Measurements from ENCODE around the gene PSMA6. TPM values are rescaled to one million over a fixed set of nuclear protein-coding genes. Genes with fewer than 3 reads are reported as not detected.
A peak's percentile ranks its signal among the peaks of the same experiment; 100 is the strongest.

PSMA6 gene
- total and polyA plus RNA-seq, 2 of the 13 experiments (the other 11 are each of a cell fraction or from before 2014, with no cell fraction given): 525 to 1,109 TPM

DNA sequence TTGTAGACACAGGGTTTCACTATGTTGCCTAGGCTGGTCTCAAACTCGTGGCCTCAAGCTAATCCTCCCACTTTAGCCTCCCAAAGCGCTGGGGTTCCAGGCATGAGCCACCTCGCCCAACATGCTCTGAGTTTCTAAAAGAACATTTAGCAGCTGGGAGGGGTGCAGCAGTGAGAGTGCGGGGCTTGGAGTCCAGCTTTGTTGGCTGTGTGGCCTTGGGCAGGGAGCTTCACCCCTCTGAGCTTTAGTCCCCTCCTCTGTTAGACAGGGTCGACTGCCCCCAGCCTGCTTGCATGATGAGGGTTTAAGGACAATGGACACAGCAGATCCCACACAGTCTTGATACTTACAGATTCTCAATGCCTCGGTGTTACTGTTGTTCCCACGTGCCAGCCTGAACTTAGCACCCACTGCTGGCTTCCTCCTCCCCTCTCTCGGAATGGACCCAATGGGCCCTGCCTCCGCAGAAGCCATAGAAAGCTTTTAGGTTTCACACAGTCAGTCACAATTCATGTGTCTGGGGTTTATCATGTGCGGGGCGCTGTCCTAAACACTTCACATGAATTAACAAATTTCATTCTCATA lies 54.6 kb downstream of the PSMA6 start (continued):
- TF ChIP-seq, protein P1, sequence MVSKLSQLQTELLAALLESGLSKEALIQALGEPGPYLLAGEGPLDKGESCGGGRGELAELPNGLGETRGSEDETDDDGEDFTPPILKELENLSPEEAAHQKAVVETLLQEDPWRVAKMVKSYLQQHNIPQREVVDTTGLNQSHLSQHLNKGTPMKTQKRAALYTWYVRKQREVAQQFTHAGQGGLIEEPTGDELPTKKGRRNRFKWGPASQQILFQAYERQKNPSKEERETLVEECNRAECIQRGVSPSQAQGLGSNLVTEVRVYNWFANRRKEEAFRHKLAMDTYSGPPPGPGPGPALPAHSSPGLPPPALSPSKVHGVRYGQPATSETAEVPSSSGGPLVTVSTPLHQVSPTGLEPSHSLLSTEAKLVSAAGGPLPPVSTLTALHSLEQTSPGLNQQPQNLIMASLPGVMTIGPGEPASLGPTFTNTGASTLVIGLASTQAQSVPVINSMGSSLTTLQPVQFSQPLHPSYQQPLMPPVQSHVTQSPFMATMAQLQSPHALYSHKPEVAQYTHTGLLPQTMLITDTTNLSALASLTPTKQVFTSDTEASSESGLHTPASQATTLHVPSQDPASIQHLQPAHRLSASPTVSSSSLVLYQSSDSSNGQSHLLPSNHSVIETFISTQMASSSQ (IDR thresholded peaks at IDR 0.05; ENCODE audit: low read depth): no peak
- TF ChIP-seq, protein P1 (CRISPR knock-in tag; IDR thresholded peaks at IDR 0.05; ENCODE audit: borderline replicate concordance): no peak
- TF ChIP-seq CCDC6 (CRISPR knock-in tag; IDR thresholded peaks at IDR 0.05): peak; percentile 4; the same call in 1 of the 2 replicates
- TF ChIP-seq ZBTB8A (CRISPR knock-in tag; IDR thresholded peaks at IDR 0.05; ENCODE audit: borderline replicate concordance, low read depth): no peak
- TF ChIP-seq, protein P2, sequence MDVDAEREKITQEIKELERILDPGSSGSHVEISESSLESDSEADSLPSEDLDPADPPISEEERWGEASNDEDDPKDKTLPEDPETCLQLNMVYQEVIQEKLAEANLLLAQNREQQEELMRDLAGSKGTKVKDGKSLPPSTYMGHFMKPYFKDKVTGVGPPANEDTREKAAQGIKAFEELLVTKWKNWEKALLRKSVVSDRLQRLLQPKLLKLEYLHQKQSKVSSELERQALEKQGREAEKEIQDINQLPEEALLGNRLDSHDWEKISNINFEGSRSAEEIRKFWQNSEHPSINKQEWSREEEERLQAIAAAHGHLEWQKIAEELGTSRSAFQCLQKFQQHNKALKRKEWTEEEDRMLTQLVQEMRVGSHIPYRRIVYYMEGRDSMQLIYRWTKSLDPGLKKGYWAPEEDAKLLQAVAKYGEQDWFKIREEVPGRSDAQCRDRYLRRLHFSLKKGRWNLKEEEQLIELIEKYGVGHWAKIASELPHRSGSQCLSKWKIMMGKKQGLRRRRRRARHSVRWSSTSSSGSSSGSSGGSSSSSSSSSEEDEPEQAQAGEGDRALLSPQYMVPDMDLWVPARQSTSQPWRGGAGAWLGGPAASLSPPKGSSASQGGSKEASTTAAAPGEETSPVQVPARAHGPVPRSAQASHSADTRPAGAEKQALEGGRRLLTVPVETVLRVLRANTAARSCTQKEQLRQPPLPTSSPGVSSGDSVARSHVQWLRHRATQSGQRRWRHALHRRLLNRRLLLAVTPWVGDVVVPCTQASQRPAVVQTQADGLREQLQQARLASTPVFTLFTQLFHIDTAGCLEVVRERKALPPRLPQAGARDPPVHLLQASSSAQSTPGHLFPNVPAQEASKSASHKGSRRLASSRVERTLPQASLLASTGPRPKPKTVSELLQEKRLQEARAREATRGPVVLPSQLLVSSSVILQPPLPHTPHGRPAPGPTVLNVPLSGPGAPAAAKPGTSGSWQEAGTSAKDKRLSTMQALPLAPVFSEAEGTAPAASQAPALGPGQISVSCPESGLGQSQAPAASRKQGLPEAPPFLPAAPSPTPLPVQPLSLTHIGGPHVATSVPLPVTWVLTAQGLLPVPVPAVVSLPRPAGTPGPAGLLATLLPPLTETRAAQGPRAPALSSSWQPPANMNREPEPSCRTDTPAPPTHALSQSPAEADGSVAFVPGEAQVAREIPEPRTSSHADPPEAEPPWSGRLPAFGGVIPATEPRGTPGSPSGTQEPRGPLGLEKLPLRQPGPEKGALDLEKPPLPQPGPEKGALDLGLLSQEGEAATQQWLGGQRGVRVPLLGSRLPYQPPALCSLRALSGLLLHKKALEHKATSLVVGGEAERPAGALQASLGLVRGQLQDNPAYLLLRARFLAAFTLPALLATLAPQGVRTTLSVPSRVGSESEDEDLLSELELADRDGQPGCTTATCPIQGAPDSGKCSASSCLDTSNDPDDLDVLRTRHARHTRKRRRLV (CRISPR knock-in tag; IDR thresholded peaks at IDR 0.05): no peak
- TF ChIP-seq, protein P3, sequence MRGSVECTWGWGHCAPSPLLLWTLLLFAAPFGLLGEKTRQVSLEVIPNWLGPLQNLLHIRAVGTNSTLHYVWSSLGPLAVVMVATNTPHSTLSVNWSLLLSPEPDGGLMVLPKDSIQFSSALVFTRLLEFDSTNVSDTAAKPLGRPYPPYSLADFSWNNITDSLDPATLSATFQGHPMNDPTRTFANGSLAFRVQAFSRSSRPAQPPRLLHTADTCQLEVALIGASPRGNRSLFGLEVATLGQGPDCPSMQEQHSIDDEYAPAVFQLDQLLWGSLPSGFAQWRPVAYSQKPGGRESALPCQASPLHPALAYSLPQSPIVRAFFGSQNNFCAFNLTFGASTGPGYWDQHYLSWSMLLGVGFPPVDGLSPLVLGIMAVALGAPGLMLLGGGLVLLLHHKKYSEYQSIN (CRISPR knock-in tag; IDR thresholded peaks at IDR 0.05; ENCODE audit: borderline replicate concordance): no peak
- TF ChIP-seq, protein P4, sequence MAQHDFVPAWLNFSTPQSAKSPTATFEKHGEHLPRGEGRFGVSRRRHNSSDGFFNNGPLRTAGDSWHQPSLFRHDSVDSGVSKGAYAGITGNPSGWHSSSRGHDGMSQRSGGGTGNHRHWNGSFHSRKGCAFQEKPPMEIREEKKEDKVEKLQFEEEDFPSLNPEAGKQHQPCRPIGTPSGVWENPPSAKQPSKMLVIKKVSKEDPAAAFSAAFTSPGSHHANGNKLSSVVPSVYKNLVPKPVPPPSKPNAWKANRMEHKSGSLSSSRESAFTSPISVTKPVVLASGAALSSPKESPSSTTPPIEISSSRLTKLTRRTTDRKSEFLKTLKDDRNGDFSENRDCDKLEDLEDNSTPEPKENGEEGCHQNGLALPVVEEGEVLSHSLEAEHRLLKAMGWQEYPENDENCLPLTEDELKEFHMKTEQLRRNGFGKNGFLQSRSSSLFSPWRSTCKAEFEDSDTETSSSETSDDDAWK (CRISPR knock-in tag; IDR thresholded peaks at IDR 0.05): no peak
- TF ChIP-seq CHD2 (IDR thresholded peaks at IDR 0.05; ENCODE audit: low read depth, low read length): no peak
- TF ChIP-seq MTF1 (CRISPR knock-in tag; IDR thresholded peaks at IDR 0.05): no peak
- no peak for TF ChIP-seq ISL2 (CRISPR knock-in tag; IDR thresholded peaks at IDR 0.05)
- TF ChIP-seq LCORL (IDR thresholded peaks at IDR 0.05): no peak
- TF ChIP-seq LCORL (CRISPR knock-in tag; IDR thresholded peaks at IDR 0.05): no peak
- TF ChIP-seq DNMT1 (CRISPR knock-in tag; IDR thresholded peaks at IDR 0.05): no peak
- peak; percentile 66; the same call in 1 of the 2 replicates for TF ChIP-seq ZNF83 (CRISPR knock-in tag; IDR thresholded peaks at IDR 0.05; ENCODE audit: borderline replicate concordance)
- TF ChIP-seq, protein P5, sequence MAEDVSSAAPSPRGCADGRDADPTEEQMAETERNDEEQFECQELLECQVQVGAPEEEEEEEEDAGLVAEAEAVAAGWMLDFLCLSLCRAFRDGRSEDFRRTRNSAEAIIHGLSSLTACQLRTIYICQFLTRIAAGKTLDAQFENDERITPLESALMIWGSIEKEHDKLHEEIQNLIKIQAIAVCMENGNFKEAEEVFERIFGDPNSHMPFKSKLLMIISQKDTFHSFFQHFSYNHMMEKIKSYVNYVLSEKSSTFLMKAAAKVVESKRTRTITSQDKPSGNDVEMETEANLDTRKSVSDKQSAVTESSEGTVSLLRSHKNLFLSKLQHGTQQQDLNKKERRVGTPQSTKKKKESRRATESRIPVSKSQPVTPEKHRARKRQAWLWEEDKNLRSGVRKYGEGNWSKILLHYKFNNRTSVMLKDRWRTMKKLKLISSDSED (CRISPR knock-in tag; IDR thresholded peaks at IDR 0.05): no peak
- no peak for TF ChIP-seq EZH2 (conservative IDR thresholded peaks at IDR 0.05; ENCODE audit: low read depth, low read length)
